Mesenchymal stem cell (in vitro differentiated cells and primary cell): ENCODE measurements around the gene ELMO1.

Source experiments
- DNase-seq: peaks from one replicate; pipeline ENCODE4 v3.0.0-alpha.2; 2013
- H2AFZ ChIP-seq: one replicate; pipeline ENCODE4 v1.6.1; 2013; ENCODE audit warnings: low read depth, mild to moderate bottlenecking, control low read depth, inconsistent platforms, low read length, moderate library complexity
- H2AK5ac ChIP-seq: 2 replicates; pipeline ENCODE4 v1.6.1; 2013; ENCODE audit warnings: low read length, moderate library complexity, mild to moderate bottlenecking, inconsistent platforms; ENCODE audit not compliant: severe bottlenecking
- H2BK120ac ChIP-seq: one replicate; pipeline ENCODE4 v1.6.1; 2013; ENCODE audit warnings: low read depth, mild to moderate bottlenecking, inconsistent platforms, low read length, moderate library complexity
- H2BK12ac ChIP-seq, 2 experiments: one replicate each; pipeline ENCODE4 v1.6.1; 2013; ENCODE audit warnings: inconsistent platforms in 2 of 2, low read length in 2 of 2, mild to moderate bottlenecking in 2 of 2, moderate library complexity in 2 of 2, control low read depth in 1 of 2
- H2BK15ac ChIP-seq: one replicate; pipeline ENCODE4 v1.6.1; 2013; ENCODE audit warnings: mild to moderate bottlenecking, low read depth, inconsistent platforms; ENCODE audit not compliant: poor library complexity, severe bottlenecking
- H2BK5ac ChIP-seq: 2 replicates; pipeline ENCODE4 v1.6.1; 2013; ENCODE audit warnings: low read depth, mild to moderate bottlenecking, low read length, control low read depth, inconsistent platforms; ENCODE audit not compliant: poor library complexity, severe bottlenecking
- H3K14ac ChIP-seq, 2 experiments: one replicate each; pipeline ENCODE4 v1.6.1; 2013; ENCODE audit warnings: inconsistent platforms in 2 of 2, low read length in 2 of 2, control low read depth in 1 of 2, mild to moderate bottlenecking in 1 of 2, moderate library complexity in 1 of 2
- H3K18ac ChIP-seq, 2 experiments: one replicate each; pipeline ENCODE4 v1.6.1; 2013; ENCODE audit warnings: inconsistent platforms in 2 of 2, low read length in 2 of 2, control low read depth in 1 of 2, low read depth in 1 of 2, mild to moderate bottlenecking in 1 of 2
- H3K23ac ChIP-seq, 2 experiments: one replicate each; pipeline ENCODE4 v1.6.1; 2013; ENCODE audit warnings: inconsistent platforms in 2 of 2, low read length in 2 of 2, mild to moderate bottlenecking in 2 of 2, moderate library complexity in 2 of 2, control low read depth in 1 of 2
- H3K27ac ChIP-seq: 2 replicates; pipeline ENCODE4 v1.5.1; 2013; ENCODE audit warnings: mild to moderate bottlenecking, moderate library complexity, low read length, control low read depth, inconsistent platforms; ENCODE audit not compliant: poor library complexity, severe bottlenecking
- H3K27me3 ChIP-seq, 2 experiments: 2 replicates each; pipeline versions ENCODE4 v1.6.1 to v1.7.0; 2013; ENCODE audit warnings: low read length in 2 of 2, mild to moderate bottlenecking in 2 of 2, moderate library complexity in 2 of 2, control low read depth in 1 of 2, inconsistent platforms in 1 of 2; ENCODE audit not compliant: control insufficient read depth in 1 of 2, insufficient read depth in 1 of 2
- H3K36me3 ChIP-seq, 2 experiments: 2 replicates each; pipeline versions ENCODE4 v1.6.1 to v1.7.0; 2013; ENCODE audit warnings: low read length in 2 of 2, control low read depth in 1 of 2, inconsistent platforms in 1 of 2, low read depth in 1 of 2, mild to moderate bottlenecking in 1 of 2; ENCODE audit not compliant: insufficient read depth in 2 of 2, control insufficient read depth in 1 of 2
- H3K4ac ChIP-seq, 2 experiments: one replicate each; pipeline ENCODE4 v1.6.1; 2013; ENCODE audit warnings: inconsistent platforms in 2 of 2, low read length in 2 of 2, mild to moderate bottlenecking in 2 of 2, moderate library complexity in 2 of 2, control low read depth in 1 of 2, low read depth in 1 of 2
- H3K4me1 ChIP-seq: 2 replicates; pipeline ENCODE4 v1.6.1; 2013; ENCODE audit warnings: low read depth, low read length, control low read depth; ENCODE audit not compliant: control insufficient read depth, insufficient read depth
- H3K4me2 ChIP-seq: 2 replicates; pipeline ENCODE4 v1.6.1; 2013; ENCODE audit warnings: low read length, mild to moderate bottlenecking, inconsistent platforms; ENCODE audit not compliant: poor library complexity, severe bottlenecking
- H3K4me3 ChIP-seq, 2 experiments: 2 replicates each; pipeline versions ENCODE4 v1.5.1 to v1.7.0; 2013; ENCODE audit warnings: low read length in 2 of 2, mild to moderate bottlenecking in 2 of 2, control low read depth in 1 of 2, low read depth in 1 of 2; ENCODE audit not compliant: insufficient read depth in 1 of 2
- H3K79me1 ChIP-seq: replicated peaks from 2 replicates; pipeline ENCODE4 v1.6.1; 2013; ENCODE audit warnings: mild to moderate bottlenecking, control low read depth, low read length, inconsistent platforms; ENCODE audit not compliant: poor library complexity, severe bottlenecking
- H3K9ac ChIP-seq: 2 replicates; pipeline ENCODE4 v1.7.0; 2013; ENCODE audit warnings: mild to moderate bottlenecking, low read length, moderate library complexity
- H3K9me3 ChIP-seq: 2 replicates; pipeline ENCODE4 v1.7.0; 2013; ENCODE audit warnings: mild to moderate bottlenecking, low read length; ENCODE audit not compliant: control insufficient read depth
- H4K8ac ChIP-seq: one replicate; pipeline ENCODE4 v1.6.1; 2013; ENCODE audit warnings: inconsistent platforms, mild to moderate bottlenecking, low read length, moderate library complexity
- H4K91ac ChIP-seq: one replicate; pipeline ENCODE4 v1.6.1; 2013; ENCODE audit warnings: mild to moderate bottlenecking, low read length, inconsistent platforms
- WGBS: methylation state at CpG from one replicate; pipeline ENCODE4 v1.1.7; 2013; ENCODE audit warnings: mixed read lengths; 5-methylcytosine and 5-hydroxymethylcytosine counted together

ELMO1 gene

DNA sequence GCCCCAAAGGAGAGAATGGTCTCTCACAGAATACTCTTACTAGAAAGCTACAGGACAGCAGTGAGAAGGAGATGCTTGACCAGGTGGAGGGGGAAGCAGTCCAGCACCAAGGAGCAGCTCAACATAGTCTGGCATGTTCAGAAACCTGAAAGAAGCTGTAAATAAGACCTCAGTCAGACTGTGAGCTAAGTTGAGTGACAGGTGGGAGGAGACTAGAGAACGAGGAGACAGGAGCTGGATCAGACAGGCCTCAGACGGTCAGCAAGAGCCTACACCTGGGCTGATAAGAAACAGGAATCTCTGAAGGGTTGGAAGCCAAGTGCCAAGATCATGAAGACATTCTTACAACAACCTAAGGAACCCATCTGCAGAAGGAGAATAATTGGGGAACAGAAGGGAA is 54.5 kb downstream of the ELMO1 start:
- Histone ChIP-seq H3K79me1 (no peaks in the 10 kb centered on the region), H3K36me3 (no peaks in the 10 kb centered on the region), H3K14ac (no peak overlapping the region), H2BK12ac (no peak overlapping the region), H3K4me1 (no peaks in the 10 kb centered on the region), H3K18ac (no peak overlapping the region), H4K91ac (no peak overlapping the region), H2BK120ac (no peak overlapping the region), H4K8ac (no peak overlapping the region), H2BK15ac (no peak overlapping the region), H3K27ac (no peak overlapping the region), H3K23ac (no peak overlapping the region), H3K9me3 (no peaks in the 10 kb centered on the region), H3K27me3 (no peaks in the 10 kb centered on the region), H2AK5ac (no peak overlapping the region), H2AFZ (no peak overlapping the region), H3K4ac (no peak overlapping the region), H3K9ac (no peak overlapping the region), H3K4me2 (no peak overlapping the region), H2BK5ac (no peak overlapping the region), H3K4me3 (no peak overlapping the region)
- DNase-seq: no peak
- 31% methylated on average over 2 of the region's 2 CpGs for WGBS

DNA sequence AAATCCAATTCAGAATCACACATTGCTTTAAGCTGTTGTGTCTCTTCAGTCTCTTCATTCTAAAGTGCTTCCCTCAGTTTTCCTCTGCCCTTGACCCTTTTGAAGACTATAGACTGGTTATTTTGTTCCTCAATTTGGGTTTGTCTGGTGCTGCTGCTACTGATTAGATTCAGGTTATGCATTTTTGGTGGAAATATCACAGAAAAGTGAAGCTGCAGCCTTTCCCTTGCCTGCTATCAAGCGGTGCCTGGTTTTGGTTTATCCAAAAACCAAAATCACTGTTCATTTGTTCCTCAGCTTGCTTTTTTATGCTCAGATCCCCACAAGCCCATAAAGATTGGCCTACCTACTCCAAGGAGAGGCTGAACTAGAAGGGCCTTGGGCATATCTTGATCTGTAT is 55.2 kb downstream of the ELMO1 start:
- Histone ChIP-seq H2BK120ac (no peak overlapping the region), H3K4me1 (no peaks in the 10 kb centered on the region), H4K91ac (no peak overlapping the region), H3K4me3 (no peak overlapping the region), H3K9me3 (no peaks in the 10 kb centered on the region), H4K8ac (no peak overlapping the region), H3K23ac (no peak overlapping the region), H3K14ac (no peak overlapping the region), H3K18ac (no peak overlapping the region), H3K27me3 (no peaks in the 10 kb centered on the region), H2AFZ (no peak overlapping the region), H3K36me3 (no peaks in the 10 kb centered on the region), H3K9ac (no peak overlapping the region), H2BK12ac (no peak overlapping the region), H2BK15ac (no peak overlapping the region), H3K4ac (no peak overlapping the region), H2BK5ac (no peak overlapping the region), H3K4me2 (no peak overlapping the region), H3K27ac (no peak overlapping the region), H2AK5ac (no peak overlapping the region), H3K79me1 (no peaks in the 10 kb centered on the region)
- DNase-seq: no peak
- 90% methylated on average over 1 of the region's 1 CpG for WGBS

GRCh38 chr7:37392673-37393017 is 56.0 kb downstream of the ELMO1 start:
- no peak overlapping the region for H3K9ac ChIP-seq
- no peak for DNase-seq
- no peak overlapping the region for H2BK12ac ChIP-seq
- 25% methylated on average over 1 of the region's 1 CpG for WGBS
- H4K91ac ChIP-seq: no peak overlapping the region
- H2BK15ac ChIP-seq: no peak overlapping the region
- H3K4me2 ChIP-seq: no peak overlapping the region
- H3K23ac ChIP-seq: no peak overlapping the region
- no peaks in the 10 kb centered on the region for H3K9me3 ChIP-seq
- H3K4me3 ChIP-seq: no peak overlapping the region
- H3K79me1 ChIP-seq: no peaks in the 10 kb centered on the region
- H2BK120ac ChIP-seq: no peak overlapping the region
- H3K18ac ChIP-seq: no peak overlapping the region
- H3K4me1 ChIP-seq: no peaks in the 10 kb centered on the region
- H2BK5ac ChIP-seq: no peak overlapping the region
- no peak overlapping the region for H3K4ac ChIP-seq
- no peaks in the 10 kb centered on the region for H3K36me3 ChIP-seq
- H3K27me3 ChIP-seq: no peaks in the 10 kb centered on the region
- no peak overlapping the region for H2AFZ ChIP-seq
- H2AK5ac ChIP-seq: no peak overlapping the region
- no peak overlapping the region for H3K14ac ChIP-seq
- no peak overlapping the region for H4K8ac ChIP-seq
- H3K27ac ChIP-seq: no peak overlapping the region

DNA sequence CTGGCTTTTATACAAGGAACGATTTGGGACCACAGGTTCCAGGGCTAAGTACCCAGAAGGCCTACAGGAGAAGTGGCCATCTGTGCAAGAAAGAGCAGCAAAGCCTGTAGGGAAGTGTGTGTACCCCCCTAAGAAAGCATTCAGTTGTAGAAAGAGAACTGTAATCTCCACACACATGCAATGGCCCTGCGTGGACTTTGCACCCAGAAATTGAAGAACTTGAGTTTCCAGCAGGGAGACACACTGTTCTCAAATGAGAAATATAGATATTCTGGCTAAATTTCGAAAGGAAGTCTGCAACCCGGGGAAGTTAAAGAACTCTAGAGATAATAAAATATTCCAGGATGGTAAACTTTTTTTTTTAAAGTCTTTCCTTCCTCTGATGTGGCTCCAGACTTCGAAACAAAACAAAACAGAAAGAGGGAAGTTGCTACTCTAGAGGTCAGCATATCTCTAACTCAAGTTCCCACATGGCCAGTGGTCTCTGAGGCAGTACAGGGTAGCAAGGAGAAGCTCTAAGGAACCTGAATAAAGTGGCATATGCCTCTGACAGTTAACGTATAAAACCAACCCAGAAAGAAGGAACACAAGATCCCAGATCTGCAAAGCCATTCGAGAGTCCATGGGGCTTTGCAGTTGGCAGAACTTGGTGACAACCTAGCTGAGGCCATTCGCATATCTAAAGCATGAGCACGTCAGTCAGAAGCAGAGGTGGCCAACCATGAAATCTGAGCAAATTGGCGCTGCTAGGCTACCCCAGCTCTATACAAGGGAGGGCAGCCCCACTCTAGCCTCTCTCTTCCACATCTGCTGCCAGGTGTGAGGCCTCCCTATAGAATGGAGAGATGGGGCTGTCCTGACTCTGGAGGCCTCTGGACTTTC is 56.6 kb downstream of the ELMO1 start:
- H4K8ac ChIP-seq: no peak overlapping the region
- no peak overlapping the region for H2BK120ac ChIP-seq
- 73% methylated on average over 7 of the region's 10 CpGs for WGBS
- DNase-seq: no peak
- H2BK5ac ChIP-seq: no peak overlapping the region
- no peak overlapping the region for H2AFZ ChIP-seq
- H3K9ac ChIP-seq: no peak overlapping the region
- H4K91ac ChIP-seq: no peak overlapping the region
- H3K36me3 ChIP-seq: no peaks in the 10 kb centered on the region
- H3K4me3 ChIP-seq: no peak overlapping the region
- no peaks in the 10 kb centered on the region for H3K4me1 ChIP-seq
- H2BK15ac ChIP-seq: no peak overlapping the region
- H3K18ac ChIP-seq: no peak overlapping the region
- H3K79me1 ChIP-seq: no peaks in the 10 kb centered on the region
- H3K23ac ChIP-seq: no peak overlapping the region
- no peaks in the 10 kb centered on the region for H3K27me3 ChIP-seq
- no peak overlapping the region for H3K4me2 ChIP-seq
- no peak overlapping the region for H2BK12ac ChIP-seq
- H2AK5ac ChIP-seq: no peak overlapping the region
- no peak overlapping the region for H3K14ac ChIP-seq
- H3K27ac ChIP-seq: no peak overlapping the region
- no peaks in the 10 kb centered on the region for H3K9me3 ChIP-seq
- H3K4ac ChIP-seq: no peak overlapping the region
